GM10266 (cell line): ENCODE results near the gene FLT4.

Source experiments
- DNase-seq: peaks from one replicate; pipeline ENCODE4 v3.0.0; 2012; ENCODE audit errors: extremely low spot score
- TF ChIP-seq, protein P1 (sequence below): IDR thresholded peaks from 2 replicates; pipeline ENCODE4 v1.5.1; 2012; ENCODE audit warnings: mild to moderate bottlenecking, low read depth; ENCODE audit not compliant: control insufficient read depth, insufficient read depth; ENCODE audit errors: missing control alignments

FLT4 gene

DNA sequence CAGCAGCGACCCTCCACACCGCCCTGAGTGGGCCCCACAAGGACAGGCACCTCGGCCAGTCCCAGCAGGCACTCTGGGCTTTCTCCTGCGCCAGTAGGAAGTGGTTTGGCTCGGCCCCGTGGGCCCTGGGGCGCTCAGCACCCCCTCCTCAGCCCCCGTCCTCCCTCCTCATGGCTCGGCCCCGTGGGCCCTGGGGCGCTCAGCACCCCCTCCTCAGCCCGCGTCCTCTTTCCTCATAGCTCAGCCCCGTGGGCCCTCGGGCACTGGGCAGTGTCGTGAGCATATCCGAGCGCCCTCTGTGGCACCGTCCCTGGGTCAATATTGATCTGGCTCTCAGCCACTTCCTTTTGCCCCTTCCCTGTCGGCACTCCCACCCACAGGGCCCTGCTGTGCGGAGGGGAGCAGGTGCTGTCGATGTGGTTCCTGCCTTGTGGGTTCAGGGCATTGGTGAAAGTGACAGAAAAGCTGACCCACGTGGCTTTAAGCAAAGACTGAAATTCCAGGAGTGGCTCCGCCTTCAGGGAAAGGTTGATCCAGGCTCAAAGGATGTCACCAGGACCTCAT lies 52.6 kb downstream of the FLT4 start:
- no peak for DNase-seq
- TF ChIP-seq, protein P1, sequence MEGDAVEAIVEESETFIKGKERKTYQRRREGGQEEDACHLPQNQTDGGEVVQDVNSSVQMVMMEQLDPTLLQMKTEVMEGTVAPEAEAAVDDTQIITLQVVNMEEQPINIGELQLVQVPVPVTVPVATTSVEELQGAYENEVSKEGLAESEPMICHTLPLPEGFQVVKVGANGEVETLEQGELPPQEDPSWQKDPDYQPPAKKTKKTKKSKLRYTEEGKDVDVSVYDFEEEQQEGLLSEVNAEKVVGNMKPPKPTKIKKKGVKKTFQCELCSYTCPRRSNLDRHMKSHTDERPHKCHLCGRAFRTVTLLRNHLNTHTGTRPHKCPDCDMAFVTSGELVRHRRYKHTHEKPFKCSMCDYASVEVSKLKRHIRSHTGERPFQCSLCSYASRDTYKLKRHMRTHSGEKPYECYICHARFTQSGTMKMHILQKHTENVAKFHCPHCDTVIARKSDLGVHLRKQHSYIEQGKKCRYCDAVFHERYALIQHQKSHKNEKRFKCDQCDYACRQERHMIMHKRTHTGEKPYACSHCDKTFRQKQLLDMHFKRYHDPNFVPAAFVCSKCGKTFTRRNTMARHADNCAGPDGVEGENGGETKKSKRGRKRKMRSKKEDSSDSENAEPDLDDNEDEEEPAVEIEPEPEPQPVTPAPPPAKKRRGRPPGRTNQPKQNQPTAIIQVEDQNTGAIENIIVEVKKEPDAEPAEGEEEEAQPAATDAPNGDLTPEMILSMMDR = no peak

DNA sequence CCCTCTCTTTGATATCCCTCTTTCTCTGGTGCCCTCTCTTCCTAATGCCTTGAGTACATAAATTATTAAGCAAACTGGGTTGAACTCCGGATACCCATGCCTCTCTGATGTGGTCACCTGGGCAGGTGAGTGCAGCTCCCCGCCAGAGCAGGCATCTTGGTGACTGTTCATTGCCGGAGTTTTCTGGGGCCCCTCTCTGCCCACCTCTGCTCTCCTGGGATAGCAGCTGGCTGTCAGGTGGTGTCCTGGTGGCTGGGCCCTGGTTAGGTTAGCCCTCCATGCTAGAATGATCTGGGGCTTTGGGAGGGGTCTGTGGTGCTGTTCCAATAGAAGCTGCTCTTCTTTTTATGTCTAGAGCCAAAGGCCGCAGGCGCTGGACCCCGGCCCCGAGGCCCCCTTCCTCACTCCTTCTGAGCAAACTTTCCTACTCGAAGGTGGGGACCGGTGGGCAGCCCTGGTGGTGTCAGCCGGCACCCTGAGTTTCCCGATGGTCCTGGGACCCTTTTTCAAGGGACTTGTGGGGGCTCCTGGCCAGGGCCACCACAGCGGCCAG lies 53.2 kb downstream of the FLT4 start:
- no peak for DNase-seq
- TF ChIP-seq, protein P1 = no peak

GRCh38 chr5:180595381-180596114 lies 53.9 kb downstream of the FLT4 start:
- DNase-seq = peak; percentile 12
- TF ChIP-seq, protein P1 = no peak

DNA sequence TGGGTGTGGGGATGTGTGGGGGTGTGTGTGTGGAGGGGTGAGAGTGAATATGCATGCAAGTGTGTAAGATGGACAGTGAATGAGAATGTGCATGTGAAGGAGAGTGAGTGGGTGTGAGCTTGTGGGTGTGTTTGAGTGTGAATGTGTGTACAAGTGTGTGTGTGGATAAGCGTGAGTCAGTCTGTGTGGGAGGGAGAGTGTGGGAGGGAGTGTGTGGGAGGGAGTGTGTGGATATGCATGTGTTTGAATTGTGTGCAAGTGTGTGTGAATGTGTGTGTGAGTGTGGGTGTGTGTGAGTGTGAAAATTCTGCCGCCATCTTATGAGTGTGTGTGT lies 54.4 kb downstream of the FLT4 start:
- TF ChIP-seq, protein P1 = no peak

DNA sequence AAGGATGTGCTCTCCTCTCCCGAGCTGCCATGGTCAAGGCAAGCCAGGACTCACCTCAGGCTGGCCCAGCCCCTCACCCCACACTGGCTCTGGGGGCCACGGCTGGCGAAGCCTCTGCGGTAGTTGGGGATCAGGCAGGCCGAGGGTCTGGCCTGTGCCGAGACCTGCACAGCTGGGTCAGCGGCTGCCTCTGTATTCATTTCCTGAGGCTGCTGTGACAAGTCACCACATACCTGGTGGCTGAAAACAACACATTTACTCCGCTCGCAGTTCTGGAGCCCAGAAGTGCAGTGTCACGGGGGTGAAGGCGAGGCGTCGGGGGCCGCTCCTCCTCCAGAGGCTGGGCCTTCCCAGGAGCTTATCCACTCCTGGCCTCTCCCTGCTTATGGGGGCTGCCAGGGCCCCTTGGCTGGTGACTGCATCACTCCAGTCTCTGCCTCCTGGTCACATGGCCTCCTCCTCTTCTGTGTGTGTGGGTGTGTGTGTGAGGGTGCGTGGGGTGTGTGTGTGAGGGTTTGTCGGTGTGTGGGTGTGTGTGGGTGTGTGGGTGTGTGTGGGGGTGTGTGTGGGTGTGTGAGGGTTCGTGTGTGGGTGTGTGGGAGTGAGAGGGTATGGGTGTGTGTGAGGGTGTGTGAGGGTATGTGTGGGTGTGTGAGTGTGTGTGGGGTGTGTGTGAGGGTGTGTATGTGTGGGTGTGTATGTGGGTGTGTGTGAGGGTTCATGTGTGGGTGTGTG lies 54.9 kb downstream of the FLT4 start:
- TF ChIP-seq, protein P1 = no peak

More for the DNA sequence above, 54.4 kb downstream of the FLT4 start:
- DNase-seq = no peak

GRCh38 chr5:180593446-180594206 lies 55.8 kb downstream of the FLT4 start:
- TF ChIP-seq, protein P1 = no peak
- DNase-seq = peak; percentile 8

More for the DNA sequence above, 54.9 kb downstream of the FLT4 start:
- DNase-seq = no peak
